ENCODE data around the gene ZFP30. TPM values are rescaled to one million over a fixed set of nuclear protein-coding genes. Genes with fewer than 3 reads are reported as not detected.

ZFP30 gene
- total and polyA plus RNA-seq, 2 of the 13 experiments (the other 11 are each of a cell fraction or from before 2014, with no cell fraction given): 3.4 to 19.2 TPM

DNA sequence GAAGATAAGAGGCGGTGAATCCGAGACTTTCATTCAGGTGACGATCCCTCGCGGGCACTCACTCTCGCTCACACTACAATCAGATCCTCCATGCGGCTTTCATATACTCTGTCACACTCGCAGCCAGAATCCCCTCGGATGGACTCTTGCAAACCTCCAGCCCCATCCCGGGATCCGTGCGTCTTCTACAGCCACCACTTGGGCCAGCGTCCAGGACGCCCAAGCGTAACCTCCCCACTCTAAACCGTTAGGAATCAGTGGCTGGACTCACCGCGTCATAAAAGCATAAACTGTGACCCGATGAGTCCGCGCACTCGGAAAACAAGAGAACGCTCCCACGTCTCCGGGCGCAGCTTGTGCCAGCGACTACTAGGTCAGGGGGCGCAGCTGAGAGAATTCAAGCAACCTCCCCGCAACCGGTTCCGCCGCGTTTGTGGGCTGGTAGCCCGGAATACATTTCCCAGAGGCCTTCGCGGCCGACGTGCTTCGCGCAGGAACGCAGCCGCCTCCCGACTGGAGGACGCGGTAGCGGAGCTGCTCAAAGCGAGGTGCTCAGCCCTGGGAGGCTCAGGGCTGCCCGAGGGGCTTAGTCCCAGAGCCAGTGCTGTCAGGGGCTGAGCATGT, 36.7 kb upstream of the ZFP30 start (continued):
- TF ChIP-seq, protein P1, sequence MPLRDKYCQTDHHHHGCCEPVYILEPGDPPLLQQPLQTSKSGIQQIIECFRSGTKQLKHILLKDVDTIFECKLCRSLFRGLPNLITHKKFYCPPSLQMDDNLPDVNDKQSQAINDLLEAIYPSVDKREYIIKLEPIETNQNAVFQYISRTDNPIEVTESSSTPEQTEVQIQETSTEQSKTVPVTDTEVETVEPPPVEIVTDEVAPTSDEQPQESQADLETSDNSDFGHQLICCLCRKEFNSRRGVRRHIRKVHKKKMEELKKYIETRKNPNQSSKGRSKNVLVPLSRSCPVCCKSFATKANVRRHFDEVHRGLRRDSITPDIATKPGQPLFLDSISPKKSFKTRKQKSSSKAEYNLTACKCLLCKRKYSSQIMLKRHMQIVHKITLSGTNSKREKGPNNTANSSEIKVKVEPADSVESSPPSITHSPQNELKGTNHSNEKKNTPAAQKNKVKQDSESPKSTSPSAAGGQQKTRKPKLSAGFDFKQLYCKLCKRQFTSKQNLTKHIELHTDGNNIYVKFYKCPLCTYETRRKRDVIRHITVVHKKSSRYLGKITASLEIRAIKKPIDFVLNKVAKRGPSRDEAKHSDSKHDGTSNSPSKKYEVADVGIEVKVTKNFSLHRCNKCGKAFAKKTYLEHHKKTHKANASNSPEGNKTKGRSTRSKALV (CRISPR knock-in tag; IDR thresholded peaks at IDR 0.05): peak; percentile 93; the same call in 1 of the 2 replicates
- TF ChIP-seq ZNF530 (CRISPR knock-in tag; IDR thresholded peaks at IDR 0.05; ENCODE audit: low read depth) (no peak), ZNF274 (CRISPR knock-in tag; IDR thresholded peaks at IDR 0.05) (peak; percentile 51; the same call in 1 of the 2 replicates), ZNF44 (CRISPR knock-in tag; IDR thresholded peaks at IDR 0.05) (no peak), MAZ (IDR thresholded peaks at IDR 0.05; ENCODE audit: borderline replicate concordance, low read depth, low read length) (peak; percentile 55; the same call in 1 of the 2 replicates), MAZ (CRISPR knock-in tag; IDR thresholded peaks at IDR 0.05; ENCODE audit: low read depth) (peak; percentile 43; the same call in 1 of the 2 replicates), KMT2A (CRISPR knock-in tag; IDR thresholded peaks at IDR 0.05) (peak; percentile 97), ZSCAN20 (CRISPR knock-in tag; IDR thresholded peaks at IDR 0.05; ENCODE audit: borderline replicate concordance) (0 out of 2 replicates have a peak, but pooled peaks have one; percentile 14), SIN3A (IDR thresholded peaks at IDR 0.05; ENCODE audit: borderline replicate concordance, low read depth, low read length) (peak; percentile 79; the same call in 1 of the 2 replicates), MAFF (IDR thresholded peaks at IDR 0.05; ENCODE audit: low read depth, low read length) (no peak), ZNF101 (CRISPR knock-in tag; IDR thresholded peaks at IDR 0.05; ENCODE audit: borderline replicate concordance, low read depth) (no peak), LCORL (IDR thresholded peaks at IDR 0.05) (no peak), LCORL (CRISPR knock-in tag; IDR thresholded peaks at IDR 0.05) (peak; percentile 62; the same call in 1 of the 2 replicates), DPF2 (CRISPR knock-in tag; IDR thresholded peaks at IDR 0.05; ENCODE audit: borderline replicate concordance, low read depth) (no peak), ZNF430 (CRISPR knock-in tag; IDR thresholded peaks at IDR 0.05) (peak; percentile 85; the same call in 1 of the 2 replicates), ZNF773 (CRISPR knock-in tag; IDR thresholded peaks at IDR 0.05; ENCODE audit: borderline replicate concordance) (peak; percentile 53; the same call in 1 of the 2 replicates)
- TF ChIP-seq, protein P2, sequence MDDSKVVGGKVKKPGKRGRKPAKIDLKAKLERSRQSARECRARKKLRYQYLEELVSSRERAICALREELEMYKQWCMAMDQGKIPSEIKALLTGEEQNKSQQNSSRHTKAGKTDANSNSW (CRISPR knock-in tag; IDR thresholded peaks at IDR 0.05; ENCODE audit: borderline replicate concordance): peak; percentile 36; the same call in 1 of the 2 replicates
- TF ChIP-seq, protein P3, sequence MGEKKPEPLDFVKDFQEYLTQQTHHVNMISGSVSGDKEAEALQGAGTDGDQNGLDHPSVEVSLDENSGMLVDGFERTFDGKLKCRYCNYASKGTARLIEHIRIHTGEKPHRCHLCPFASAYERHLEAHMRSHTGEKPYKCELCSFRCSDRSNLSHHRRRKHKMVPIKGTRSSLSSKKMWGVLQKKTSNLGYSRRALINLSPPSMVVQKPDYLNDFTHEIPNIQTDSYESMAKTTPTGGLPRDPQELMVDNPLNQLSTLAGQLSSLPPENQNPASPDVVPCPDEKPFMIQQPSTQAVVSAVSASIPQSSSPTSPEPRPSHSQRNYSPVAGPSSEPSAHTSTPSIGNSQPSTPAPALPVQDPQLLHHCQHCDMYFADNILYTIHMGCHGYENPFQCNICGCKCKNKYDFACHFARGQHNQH (CRISPR knock-in tag; IDR thresholded peaks at IDR 0.05): peak; percentile 87
- TF ChIP-seq, protein P4, sequence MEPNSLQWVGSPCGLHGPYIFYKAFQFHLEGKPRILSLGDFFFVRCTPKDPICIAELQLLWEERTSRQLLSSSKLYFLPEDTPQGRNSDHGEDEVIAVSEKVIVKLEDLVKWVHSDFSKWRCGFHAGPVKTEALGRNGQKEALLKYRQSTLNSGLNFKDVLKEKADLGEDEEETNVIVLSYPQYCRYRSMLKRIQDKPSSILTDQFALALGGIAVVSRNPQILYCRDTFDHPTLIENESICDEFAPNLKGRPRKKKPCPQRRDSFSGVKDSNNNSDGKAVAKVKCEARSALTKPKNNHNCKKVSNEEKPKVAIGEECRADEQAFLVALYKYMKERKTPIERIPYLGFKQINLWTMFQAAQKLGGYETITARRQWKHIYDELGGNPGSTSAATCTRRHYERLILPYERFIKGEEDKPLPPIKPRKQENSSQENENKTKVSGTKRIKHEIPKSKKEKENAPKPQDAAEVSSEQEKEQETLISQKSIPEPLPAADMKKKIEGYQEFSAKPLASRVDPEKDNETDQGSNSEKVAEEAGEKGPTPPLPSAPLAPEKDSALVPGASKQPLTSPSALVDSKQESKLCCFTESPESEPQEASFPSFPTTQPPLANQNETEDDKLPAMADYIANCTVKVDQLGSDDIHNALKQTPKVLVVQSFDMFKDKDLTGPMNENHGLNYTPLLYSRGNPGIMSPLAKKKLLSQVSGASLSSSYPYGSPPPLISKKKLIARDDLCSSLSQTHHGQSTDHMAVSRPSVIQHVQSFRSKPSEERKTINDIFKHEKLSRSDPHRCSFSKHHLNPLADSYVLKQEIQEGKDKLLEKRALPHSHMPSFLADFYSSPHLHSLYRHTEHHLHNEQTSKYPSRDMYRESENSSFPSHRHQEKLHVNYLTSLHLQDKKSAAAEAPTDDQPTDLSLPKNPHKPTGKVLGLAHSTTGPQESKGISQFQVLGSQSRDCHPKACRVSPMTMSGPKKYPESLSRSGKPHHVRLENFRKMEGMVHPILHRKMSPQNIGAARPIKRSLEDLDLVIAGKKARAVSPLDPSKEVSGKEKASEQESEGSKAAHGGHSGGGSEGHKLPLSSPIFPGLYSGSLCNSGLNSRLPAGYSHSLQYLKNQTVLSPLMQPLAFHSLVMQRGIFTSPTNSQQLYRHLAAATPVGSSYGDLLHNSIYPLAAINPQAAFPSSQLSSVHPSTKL (CRISPR knock-in tag; IDR thresholded peaks at IDR 0.05): peak; percentile 68; the same call in 1 of the 2 replicates
- TF ChIP-seq, protein P5, sequence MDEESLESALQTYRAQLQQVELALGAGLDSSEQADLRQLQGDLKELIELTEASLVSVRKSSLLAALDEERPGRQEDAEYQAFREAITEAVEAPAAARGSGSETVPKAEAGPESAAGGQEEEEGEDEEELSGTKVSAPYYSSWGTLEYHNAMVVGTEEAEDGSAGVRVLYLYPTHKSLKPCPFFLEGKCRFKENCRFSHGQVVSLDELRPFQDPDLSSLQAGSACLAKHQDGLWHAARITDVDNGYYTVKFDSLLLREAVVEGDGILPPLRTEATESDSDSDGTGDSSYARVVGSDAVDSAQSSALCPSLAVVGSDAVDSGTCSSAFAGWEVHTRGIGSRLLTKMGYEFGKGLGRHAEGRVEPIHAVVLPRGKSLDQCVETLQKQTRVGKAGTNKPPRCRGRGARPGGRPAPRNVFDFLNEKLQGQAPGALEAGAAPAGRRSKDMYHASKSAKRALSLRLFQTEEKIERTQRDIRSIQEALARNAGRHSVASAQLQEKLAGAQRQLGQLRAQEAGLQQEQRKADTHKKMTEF (CRISPR knock-in tag; IDR thresholded peaks at IDR 0.05): peak; percentile 82; the same call in 1 of the 2 replicates
